Heart left ventricle (tissue), 16 donors: ENCODE measurements around the gene IFIT1. TPM values are rescaled to one million over a fixed set of nuclear protein-coding genes. Genes with fewer than 3 reads are reported as not detected.
A peak's percentile ranks its signal among the peaks of the same experiment; 100 is the strongest.

ENCODE experiments used
- ATAC-seq, 4 donors: fragments of 200-7000 bp; cut with Tn5 transposase; one replicate each; pipeline ENCODE4 v1.9.1; 2020 to 2022; ENCODE audit warnings: moderate library complexity in 4 of 4, mild to moderate bottlenecking in 3 of 4, moderate number of reproducible peaks in 1 of 4
- DNase-seq, 5 donors: peaks; one replicate each; pipeline ENCODE4 v3.0.0-alpha.2; 2020
- H3K27ac ChIP-seq, 12 donors: fragments of 200-600 bp; sonication (generic) in 4 of 12; one replicate each; pipeline versions ENCODE4 v1.5.0 to v1.8.0; 2016 to 2022; ENCODE audit warnings: mild to moderate bottlenecking in 2 of 12
- H3K27me3 ChIP-seq, 9 donors: fragments of 200-600 bp; sonication (generic) in 2 of 9; one replicate each; pipeline versions ENCODE4 v1.5.1 to v1.8.0; 2016 to 2022; ENCODE audit warnings: mild to moderate bottlenecking in 3 of 9
- H3K36me3 ChIP-seq, 9 donors: fragments of 200-600 bp; sonication (generic) in 2 of 9; one replicate each; pipeline versions ENCODE4 v1.5.0 to v1.8.0; 2018 to 2022; ENCODE audit warnings: mild to moderate bottlenecking in 2 of 9
- H3K4me1 ChIP-seq, 12 donors: fragments of 200-600 bp; sonication (generic) in 4 of 12; one replicate each; pipeline versions ENCODE4 v1.5.0 to v1.8.0; 2016 to 2022; ENCODE audit warnings: mild to moderate bottlenecking in 3 of 12
- H3K4me3 ChIP-seq, 12 donors: fragments of 200-600 bp; sonication (generic) in 4 of 12; one replicate each; pipeline versions ENCODE4 v1.5.0 to v1.8.0; 2017 to 2022; ENCODE audit warnings: mild to moderate bottlenecking in 9 of 12, moderate library complexity in 4 of 12
- H3K9me3 ChIP-seq, 12 donors: fragments of 200-600 bp; sonication (generic) in 4 of 12; one replicate each; pipeline versions ENCODE4 v1.5.0 to v1.8.0; 2016 to 2022; ENCODE audit warnings: mild to moderate bottlenecking in 1 of 12
- CTCF ChIP-seq, 12 donors: fragments of 200-600 bp; sonication (generic) in 4 of 12; IDR thresholded peaks; one replicate each; pipeline versions ENCODE4 v1.5.0 to v1.8.0; 2018 to 2022; ENCODE audit warnings: antibody characterized with exemption in 12 of 12, mild to moderate bottlenecking in 5 of 12
- POLR2A ChIP-seq, 2 donors: fragments of 450-650 bp; IDR thresholded peaks; one replicate each; pipeline ENCODE4 v1.6.1; 2017; ENCODE audit warnings: antibody characterized with exemption in 2 of 2, mild to moderate bottlenecking in 2 of 2, moderate library complexity in 2 of 2
- WGBS, 4 donors: extraction: QIAGEN DNeasy Blood & Tissue Kit in 2 of 4; methylation state at CpG; one replicate each; pipeline versions ENCODE4 v1.1.5 to v1.1.7; 2013 to 2018; 5-methylcytosine and 5-hydroxymethylcytosine counted together
- intact Hi-C, 10 donors: fragments of 100-400 bp; cut with DNase I; formaldehyde crosslinking; loops; one replicate each; pipeline versions ENCODE4 v1.11.1 to v1.14.2; 2022
- polyA plus RNA-seq, 2 donors: library from polyadenylated mRNA; stranded (reverse); fragments of 200-250 nt; gene quantifications; one replicate each; pipeline ENCODE4 v1.2.3, GENCODE V29; 2013
- total RNA-seq, 9 donors: library from RNA; depleted of rRNA in 2 of 9; stranded (reverse); fragments of >200 nt in 2 of 9; fragmentation: NEBNext Ultra II Directional in 3 of 9; extraction: Animal tissue kit (Norgen Biotek cat#: 25700) in 3 of 9; gene quantifications; one replicate each; pipeline versions ENCODE4 v1.1.0 to v1.2.4, GENCODE V29; 2016 to 2023
- donor health status: ischemic (EF 13 %, LVEDD 7.1; RV severe dilation, severe dysfunction).
- donor health status: healthy with polysubstance abuse.
- donor health status: DM: no; HTN: yes; CAD: no.
- donor health status: DM: no; HTN: no; CAD: no.
- donor health status: ischemic (EF 25% LVEDD 6.9; RV normal size, moderate dysfunction).
- donor health status: ischemic (EF 25% LVEDD 5.7; RV mildly dilated, moderate dysfunction).
- donor health status: healthy.
- donor health status: DM: yes; HTN: yes; CAD: no.
- donor health status: ischemic (EF 35%, LVEDD 5.7; RV mildly dilated, moderate dysfunction).
- donor health status: nonischemic (EF 11% LVEDD 7.7; RV severe dilation, severe dysfunction).
- donor health status: DM: yes; HTN: yes; CAD: no.
- donor health status: PGD.
- donor health status: ischemic (EF 29% LVEDD 5.4; RV normal size, mild dysfunction).
- donor health status: nonischemic (EF 23%, LVEDD 6.1; RV moderate dilation, normal function).

The IFIT1 gene
- total and polyA plus RNA-seq, 11 donors, result 5.5 to 58.2 (median 25.4) TPM

- no peaks in the 10 kb centered on the region for H3K36me3 ChIP-seq
- DNase-seq (peak in 3 of 5 donors; percentile 51 to 52 (median 52)), ATAC-seq (peak; percentile 59 to 88 (median 64))
- no peak overlapping the region for H3K4me3 ChIP-seq
- intact Hi-C loops, result no loop called here
- peaks cover 3 to 61% (median 47%) of the 10 kb centered on the region in 12 donors for H3K4me1 ChIP-seq
- peak overlapping the region; percentile 57 to 93 (median 78) for H3K27ac ChIP-seq
- TF ChIP-seq POLR2A (IDR thresholded peaks at IDR 0.05), result no peak
- no peak for TF ChIP-seq CTCF (IDR thresholded peaks at IDR 0.05)
- peaks cover 0 to 10% (median 0%) of the 10 kb centered on the region in 12 donors for H3K9me3 ChIP-seq
- WGBS, 4 donors, result 43 to 51% (median 45%) methylated on average over 12 of the region's 12 CpGs
- H3K27me3 ChIP-seq, result no peaks in the 10 kb centered on the region
Measured at GRCh38 chr10:89351780-89352597, 40.4 kb upstream of the IFIT1 start.

GRCh38 chr10:89352802-89353201 is 39.6 kb upstream of the IFIT1 start:
- TF ChIP-seq CTCF (IDR thresholded peaks at IDR 0.05), result no peak
- TF ChIP-seq POLR2A (IDR thresholded peaks at IDR 0.05), result no peak
- no peaks in the 10 kb centered on the region for H3K36me3 ChIP-seq
- intact Hi-C loops, result no loop called here
- 86 to 93% (median 90%) methylated on average over 4 of the region's 4 CpGs for WGBS, 4 donors
- no peak overlapping the region for H3K4me3 ChIP-seq
- DNase-seq (no peak), ATAC-seq (no peak)
- peak overlapping the region in 3 of 12 donors; percentile 82 to 86 (median 85) for H3K27ac ChIP-seq
- H3K4me1 ChIP-seq, result peaks cover 3 to 55% (median 39%) of the 10 kb centered on the region in 12 donors
- no peaks in the 10 kb centered on the region for H3K27me3 ChIP-seq
- H3K9me3 ChIP-seq, result peaks cover 0 to 10% (median 0%) of the 10 kb centered on the region in 12 donors

- Histone ChIP-seq H3K4me3 (no peak overlapping the region), H3K36me3 (no peaks in the 10 kb centered on the region), H3K27me3 (no peaks in the 10 kb centered on the region), H3K9me3 (peaks cover 0 to 10% (median 0%) of the 10 kb centered on the region in 12 donors), H3K27ac (peak overlapping the region in 1 of 12 donors; percentile 35), H3K4me1 (peaks cover 0 to 33% (median 21%) of the 10 kb centered on the region in 12 donors)
- ATAC-seq (no peak), DNase-seq (no peak)
- 86 to 96% (median 94%) methylated on average over 2 of the region's 2 CpGs for WGBS, 4 donors
- TF ChIP-seq CTCF (IDR thresholded peaks at IDR 0.05) (no peak), POLR2A (IDR thresholded peaks at IDR 0.05) (no peak)
- intact Hi-C loops, result loop anchor here in 1 of 10 donors (5.0 kb wide), 1 partner anchor 53 kb away; the partner anchor contains the start of gene IFIT2
Measured at GRCh38 chr10:89355394-89355931, 37.0 kb upstream of the IFIT1 start.

GRCh38 chr10:89357096-89357495 is 35.3 kb upstream of the IFIT1 start:
- Histone ChIP-seq H3K4me3 (no peak overlapping the region), H3K27ac (no peak overlapping the region), H3K36me3 (no peaks in the 10 kb centered on the region), H3K4me1 (peaks cover 0 to 17% (median 5%) of the 10 kb centered on the region in 12 donors), H3K27me3 (no peaks in the 10 kb centered on the region), H3K9me3 (peaks cover 0 to 10% (median 0%) of the 10 kb centered on the region in 12 donors)
- ATAC-seq, result no peak
- no peak for DNase-seq
- 56 to 70% (median 62%) methylated on average over 1 of the region's 1 CpG for WGBS, 4 donors
- intact Hi-C loops, result loop anchor here in 1 of 10 donors (5.0 kb wide), 1 partner anchor 55 kb away; the partner anchor contains the start of gene IFIT2
- no peak for TF ChIP-seq CTCF (IDR thresholded peaks at IDR 0.05)
- no peak for TF ChIP-seq POLR2A (IDR thresholded peaks at IDR 0.05)
